Adrenal gland (tissue), 12 donors: ENCODE data around the gene MPV17L. TPM values are rescaled to one million over a fixed set of nuclear protein-coding genes. Genes with fewer than 3 reads are reported as not detected.
"Not testable (repeated sequence)": the region's sequence is repeated elsewhere in the genome, so short reads cannot be mapped to it uniquely, and the experiment has no call there.

Experiments
- DNase-seq, 7 donors: peaks; one replicate each; pipeline ENCODE4 v3.0.0-alpha.2; 2019 to 2020
- H3K27ac ChIP-seq, 5 donors: fragments of 200-600 bp; sonication (generic) in 4 of 5; 1 replicate in 3 of 5; 2 replicates in 2 of 5; pipeline versions ENCODE4 v1.5.1 to v1.8.0; 2016 to 2020; ENCODE audit warnings: mild to moderate bottlenecking in 1 of 5
- H3K27me3 ChIP-seq: fragments of 200-600 bp; 2 replicates; pipeline ENCODE4 v1.8.0; 2021
- H3K36me3 ChIP-seq, 2 donors: fragments of 200-600 bp; replicated peaks in 1 of 2; 1 replicate in 1 of 2; 2 replicates in 1 of 2; pipeline versions ENCODE4 v1.5.1 to v1.8.0; 2018 to 2022
- H3K4me1 ChIP-seq, 2 donors: fragments of 200-600 bp; replicated peaks in 1 of 2; 1 replicate in 1 of 2; 2 replicates in 1 of 2; pipeline versions ENCODE4 v1.5.1 to v1.8.0; 2018 to 2021
- H3K4me3 ChIP-seq, 4 donors: fragments of 200-600 bp; sonication (generic) in 3 of 4; one replicate each; pipeline ENCODE4 v1.5.1; 2016 to 2018
- H3K9me3 ChIP-seq, 3 donors: fragments of 200-600 bp; sonication (generic) in 1 of 3; replicated peaks in 1 of 3; 1 replicate in 2 of 3; 2 replicates in 1 of 3; pipeline versions ENCODE4 v1.5.1 to v1.8.0; 2016 to 2021
- CTCF ChIP-seq, 6 experiments: fragments of 450-650 bp in 4 of 6; fragments of 200-600 bp in 2 of 6; sonication (generic) in 1 of 6; IDR thresholded peaks; 1 replicate in 5 of 6; 2 replicates in 1 of 6; pipeline versions ENCODE4 v1.5.1 to v1.8.0; 2016 to 2021; ENCODE audit warnings: antibody characterized with exemption in 6 of 6, mild to moderate bottlenecking in 2 of 6, moderate library complexity in 1 of 6
- POLR2A ChIP-seq, 2 donors: fragments of 450-650 bp; IDR thresholded peaks; one replicate each; pipeline ENCODE4 v1.6.1; 2017; ENCODE audit warnings: antibody characterized with exemption in 2 of 2, mild to moderate bottlenecking in 2 of 2, moderate library complexity in 1 of 2
- WGBS, 4 donors: extraction: QIAGEN DNeasy Blood & Tissue Kit in 2 of 4; methylation state at CpG; one replicate each; pipeline versions ENCODE4 v1.1.5 to v1.1.7; 2013 to 2017; 5-methylcytosine and 5-hydroxymethylcytosine counted together
- intact Hi-C, 2 donors: fragments of 100-400 bp; cut with DNase I; formaldehyde crosslinking; loops; one replicate each; pipeline versions ENCODE4 v1.14.1 to v1.15.0; 2022 to 2023
- polyA plus RNA-seq, 3 donors: library from polyadenylated mRNA; stranded (reverse); fragments of 200-250 nt in 2 of 3; fragments of 350-450 nt in 1 of 3; fragmentation: Illumina TruSeq in 1 of 3; extraction: RNeasy Lipid Tissue Mini Kit (QIAGEN cat#74804) in 1 of 3; gene quantifications; one replicate each; pipeline ENCODE4 v1.2.3, GENCODE V29; 2013 to 2014
- total RNA-seq, 9 donors: library from RNA; depleted of rRNA in 4 of 9; stranded (reverse); fragments of >200 nt in 4 of 9; fragments of 120-200 nt in 1 of 9; fragmentation: NEBNext Ultra II Directional in 1 of 9; extraction: Animal tissue kit (Norgen Biotek cat#: 25700) in 1 of 9; gene quantifications; one replicate each; pipeline versions ENCODE4 v1.1.0 to v1.2.4, GENCODE V29; 2013 to 2023
- donor health status: healthy with polysubstance abuse.
- donor health status: Bipolar disorder and iron deficiency.
- donor health status: DM: yes; HTN: yes; CAD: no.
- donor health status: DM: no; HTN: no; CAD: no.
- donor health status: DM: no; HTN: no; CAD: no.
- donor health status: DM: yes; HTN: yes; CAD: no.

MPV17L gene
- total and polyA plus RNA-seq, 12 donors = 2.6 to 19.7 (median 8.3) TPM

- WGBS, 4 donors = 71 to 80% (median 73%) methylated on average over 3 of the region's 3 CpGs
- intact Hi-C loops = no loop called here
These were observed 45.3 kb downstream of the MPV17L start for GRCh38 chr16:15440852-15441251.

GRCh38 chr16:15442140-15442539, 46.6 kb downstream of the MPV17L start:
- H3K27me3 ChIP-seq, H3K4me3 ChIP-seq, H3K4me1 ChIP-seq, H3K27ac ChIP-seq, H3K36me3 ChIP-seq, DNase-seq, intact Hi-C loops, H3K9me3 ChIP-seq: not testable (repeated sequence)
- 91 to 98% (median 94%) methylated on average over 5 of the region's 5 CpGs for WGBS, 4 donors

More at GRCh38 chr16:15440852-15441251, 45.3 kb downstream of the MPV17L start:
- peak in 6 of 7 donors; percentile 22 to 52 (median 36) for DNase-seq
- TF ChIP-seq POLR2A (IDR thresholded peaks at IDR 0.05) (no peak), CTCF (IDR thresholded peaks at IDR 0.05) (no peak)
- Histone ChIP-seq H3K36me3 (no peaks in the 10 kb centered on the region), H3K27ac (peak overlapping the region in 2 of 5 donors; percentile 7 to 45), H3K9me3 (no peaks in the 10 kb centered on the region), H3K4me3 (no peak overlapping the region), H3K4me1 (peaks cover 3 to 8% of the 10 kb centered on the region in 2 donors), H3K27me3 (no peaks in the 10 kb centered on the region)

GRCh38 chr16:15443753-15444152, 48.2 kb downstream of the MPV17L start:
- 94 to 97% (median 95%) methylated on average over 4 of the region's 4 CpGs for WGBS, 4 donors
- intact Hi-C loops = no loop called here
- no peak overlapping the region for H3K4me3 ChIP-seq
- H3K27me3 ChIP-seq = no peaks in the 10 kb centered on the region
- DNase-seq = no peak
- no peaks in the 10 kb centered on the region for H3K36me3 ChIP-seq
- H3K27ac ChIP-seq = no peak overlapping the region
- H3K9me3 ChIP-seq = no peaks in the 10 kb centered on the region
- TF ChIP-seq POLR2A (IDR thresholded peaks at IDR 0.05) = no peak
- TF ChIP-seq CTCF (IDR thresholded peaks at IDR 0.05) = no peak
- H3K4me1 ChIP-seq = peaks cover 3 to 8% of the 10 kb centered on the region in 2 donors

- intact Hi-C loops = no loop called here
- DNase-seq = no peak
- TF ChIP-seq CTCF (IDR thresholded peaks at IDR 0.05) = no peak
- TF ChIP-seq POLR2A (IDR thresholded peaks at IDR 0.05) = no peak
- Histone ChIP-seq H3K4me3 (no peak overlapping the region), H3K9me3 (no peaks in the 10 kb centered on the region), H3K36me3 (no peaks in the 10 kb centered on the region), H3K27ac (no peak overlapping the region), H3K27me3 (no peaks in the 10 kb centered on the region), H3K4me1 (peaks cover 3 to 8% of the 10 kb centered on the region in 2 donors)
- WGBS, 4 donors = 75 to 88% (median 77%) methylated on average over 3 of the region's 3 CpGs
These were observed 48.7 kb downstream of the MPV17L start for GRCh38 chr16:15444264-15444663.

- Histone ChIP-seq H3K27me3 (no peaks in the 10 kb centered on the region), H3K27ac (no peak overlapping the region), H3K4me3 (no peak overlapping the region), H3K9me3 (no peaks in the 10 kb centered on the region), H3K36me3 (no peaks in the 10 kb centered on the region), H3K4me1 (peaks cover under 1 to 2% of the 10 kb centered on the region in 2 donors)
- WGBS, 4 donors = 88 to 97% (median 91%) methylated on average over 1 of the region's 1 CpG
- no peak for DNase-seq
- intact Hi-C loops = no loop called here
- TF ChIP-seq CTCF (IDR thresholded peaks at IDR 0.05) (no peak), POLR2A (IDR thresholded peaks at IDR 0.05) (no peak)
These were observed 49.9 kb downstream of the MPV17L start for GRCh38 chr16:15445450-15445849.
